HG03521 (cell line): Measurements from ENCODE around the gene HAND1.
A peak's percentile ranks its signal among the peaks of the same experiment; 100 is the strongest.

Experiments used
- ATAC-seq: cut with Tn5 transposase; IDR thresholded peaks from one replicate; pipeline ENCODE4 v1.9.1; 2021; ENCODE audit warnings: mild to moderate bottlenecking, moderate library complexity; ENCODE audit not compliant: unreplicated experiment

Gene HAND1

DNA sequence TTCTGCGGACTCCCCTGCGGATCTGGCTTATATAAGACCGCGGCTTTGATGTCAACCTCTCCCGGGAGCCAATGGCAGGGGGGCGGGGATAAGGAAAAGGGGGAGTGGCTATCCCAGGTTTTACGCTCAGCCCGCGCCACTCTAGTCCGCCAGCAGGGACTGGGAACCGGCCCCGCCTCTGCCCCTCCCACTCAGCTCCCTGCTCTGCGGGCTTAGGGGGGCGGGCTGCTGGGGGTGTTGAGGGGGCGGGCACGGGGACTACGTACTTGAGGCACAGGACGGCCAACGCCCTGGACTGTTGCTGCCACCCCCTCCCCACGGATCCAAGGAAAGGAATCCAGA is at the start of gene HAND1:
TSS of gene HAND1 (minus strand) at position 4 of the 342 bp plus-strand sequence. CDS start 219 bp downstream, outside the sequence.
- ATAC-seq, result no peak

DNA sequence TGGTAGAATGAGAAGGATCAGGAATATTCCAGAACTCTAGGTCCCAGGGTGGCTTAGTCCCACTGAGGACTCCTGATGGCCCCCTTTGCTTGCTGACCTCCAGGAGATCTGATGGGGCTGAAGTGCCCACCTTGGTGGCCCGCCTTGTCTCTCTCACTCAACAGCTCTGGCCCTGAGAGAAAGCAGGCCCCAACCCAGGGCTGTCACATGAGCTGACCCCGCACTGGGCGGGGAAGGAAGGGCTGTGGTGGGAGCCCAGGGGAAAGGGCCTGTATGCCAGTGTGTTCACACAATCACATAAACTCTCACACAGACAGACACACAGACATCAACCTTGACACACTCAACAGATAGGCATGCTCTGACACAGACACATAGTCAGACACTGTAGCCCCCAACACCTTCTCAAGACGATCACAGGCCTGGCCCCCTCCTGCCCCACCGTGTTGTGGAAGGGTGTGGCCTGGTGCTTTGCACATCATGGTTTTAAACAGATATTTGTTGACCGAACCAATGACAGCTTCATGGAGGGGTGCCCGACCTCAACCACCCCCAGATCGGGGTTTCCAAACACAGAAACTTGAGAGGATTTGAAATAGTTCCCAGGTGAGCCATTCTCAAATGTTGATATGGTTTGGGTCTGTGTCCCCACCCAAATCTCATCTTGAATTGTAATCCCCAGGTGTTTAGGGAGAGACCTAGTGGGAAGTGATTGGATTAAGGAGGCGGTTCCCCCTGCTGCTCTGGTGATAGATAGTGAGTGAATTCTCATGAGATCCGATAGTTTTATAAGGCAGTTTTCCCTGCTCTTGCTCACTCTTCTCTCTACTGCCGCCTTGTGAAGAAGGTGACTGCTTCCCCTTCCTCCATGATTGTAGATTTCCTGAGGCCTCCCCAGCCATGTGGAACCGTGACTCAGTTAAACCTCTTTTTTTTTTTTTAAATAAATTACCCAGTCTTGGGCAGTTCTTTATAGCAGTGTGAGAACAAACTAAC is 48.5 kb upstream of the HAND1 start:
- no peak for ATAC-seq

DNA sequence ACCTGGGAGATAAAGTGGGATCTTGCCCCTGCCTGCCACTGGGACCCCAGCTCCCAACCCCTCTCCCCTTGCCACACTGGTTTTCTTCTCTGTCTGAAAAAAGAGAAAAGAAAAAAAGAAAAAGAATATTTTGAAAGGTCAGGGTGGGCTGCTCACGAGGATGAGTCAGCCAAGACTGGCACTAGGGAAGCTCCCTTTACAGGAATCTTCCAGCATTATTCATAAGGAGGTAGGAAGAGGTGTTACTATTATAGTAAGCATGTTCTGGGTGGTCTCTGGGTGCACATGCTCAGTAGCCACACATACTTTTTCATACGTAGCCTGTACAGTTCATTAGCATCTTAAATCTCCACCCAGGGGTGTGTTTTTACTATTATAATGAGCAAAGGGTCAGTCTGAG is 46.8 kb upstream of the HAND1 start:
- no peak for ATAC-seq

DNA sequence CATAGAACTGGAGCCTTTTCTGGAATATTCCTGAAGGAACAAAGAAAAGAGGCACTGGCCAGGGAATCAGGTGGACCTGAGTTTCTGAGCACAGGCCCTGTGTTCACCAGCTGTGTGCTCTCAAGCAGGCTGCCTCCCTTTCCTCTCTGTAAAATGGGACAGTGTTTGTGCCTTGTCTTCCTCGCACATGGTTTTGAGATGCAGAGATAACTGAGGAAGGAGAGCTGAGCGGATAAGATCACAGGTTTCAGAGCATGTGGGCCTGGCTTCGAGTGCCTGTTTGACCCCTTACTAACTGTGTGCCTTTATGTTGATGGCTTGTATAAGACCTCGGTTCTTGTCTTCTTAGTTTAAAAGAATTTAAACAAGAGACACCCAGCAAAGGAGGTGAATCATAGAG is 46.2 kb upstream of the HAND1 start:
- ATAC-seq, result no peak

DNA sequence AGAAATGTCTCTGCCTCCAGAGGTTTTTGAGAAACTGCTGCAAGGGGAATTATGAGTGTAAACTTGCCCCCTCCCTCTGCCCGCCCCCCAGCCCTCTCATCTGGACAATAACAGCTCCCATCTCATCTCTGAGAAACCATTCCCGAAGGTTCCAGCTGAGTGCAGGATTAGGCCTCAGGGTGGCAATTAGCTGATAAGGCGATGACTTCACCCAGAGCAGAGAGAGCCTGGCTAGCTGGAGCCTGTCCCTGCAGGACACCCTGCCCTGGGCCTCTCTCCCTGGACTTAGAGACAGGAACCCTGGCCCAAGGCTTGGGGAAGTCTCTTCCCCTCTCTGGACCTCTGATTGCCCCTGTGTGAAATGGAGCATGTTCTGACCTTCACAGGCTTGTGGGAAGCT is 45.7 kb upstream of the HAND1 start:
- no peak for ATAC-seq

DNA sequence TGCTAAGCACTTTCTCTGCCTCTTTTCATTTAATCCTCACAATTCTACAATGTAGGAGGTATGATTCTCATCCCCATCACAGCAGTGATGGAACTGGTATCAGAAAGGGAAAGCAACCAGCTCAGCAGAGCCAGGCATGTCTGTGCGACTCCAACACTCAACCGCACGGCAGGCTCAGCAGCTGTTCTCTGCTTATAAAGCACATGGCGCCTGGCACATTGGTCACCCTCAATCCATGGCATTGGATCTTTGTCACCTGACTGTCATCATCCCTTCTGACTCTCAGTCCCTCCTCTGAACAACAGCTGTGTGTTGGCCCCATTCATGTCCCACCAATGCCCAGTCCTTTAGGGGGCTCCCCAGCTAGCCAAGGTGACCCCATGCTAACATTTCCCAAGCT is 45.1 kb upstream of the HAND1 start:
- ATAC-seq, result no peak

DNA sequence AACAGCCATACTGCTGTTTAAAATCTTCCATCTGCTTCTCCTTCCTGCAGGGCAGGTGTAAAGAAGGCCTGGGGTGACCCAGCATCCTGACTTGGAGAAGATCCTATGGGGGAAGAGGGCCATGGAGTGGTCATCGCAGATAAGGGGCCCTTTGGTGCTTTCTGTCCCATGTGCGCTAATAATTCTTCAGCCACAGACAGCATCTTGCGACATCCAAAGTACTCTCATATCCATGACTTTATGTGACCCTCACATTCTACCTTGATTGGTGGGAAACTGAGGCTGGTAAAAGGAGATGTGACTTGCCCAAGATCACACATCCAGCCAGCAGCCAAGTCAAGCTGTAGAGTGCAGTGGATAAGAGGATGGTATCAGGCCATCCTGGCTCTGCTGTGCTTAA is 44.3 kb upstream of the HAND1 start:
- ATAC-seq, result no peak

DNA sequence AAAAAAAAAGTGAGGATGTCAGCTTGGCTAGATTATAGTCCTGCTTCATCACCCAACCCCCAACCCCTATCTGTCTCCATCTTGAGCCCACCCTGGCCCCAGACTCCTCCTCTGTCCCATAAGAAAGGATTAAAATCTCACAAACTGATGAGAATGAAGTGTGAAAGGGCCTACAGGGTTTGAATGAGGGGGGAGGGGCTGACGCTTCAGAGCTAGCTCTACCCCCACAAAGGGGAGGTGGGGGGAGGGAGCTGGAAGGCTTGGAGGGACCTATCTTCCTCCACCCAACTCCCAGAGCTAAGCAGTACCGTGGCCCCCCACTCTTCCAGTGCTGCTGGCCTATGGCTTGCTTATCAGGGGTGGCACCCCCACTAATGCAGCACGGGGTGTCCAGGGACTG is 43.7 kb upstream of the HAND1 start:
- ATAC-seq, result no peak

DNA sequence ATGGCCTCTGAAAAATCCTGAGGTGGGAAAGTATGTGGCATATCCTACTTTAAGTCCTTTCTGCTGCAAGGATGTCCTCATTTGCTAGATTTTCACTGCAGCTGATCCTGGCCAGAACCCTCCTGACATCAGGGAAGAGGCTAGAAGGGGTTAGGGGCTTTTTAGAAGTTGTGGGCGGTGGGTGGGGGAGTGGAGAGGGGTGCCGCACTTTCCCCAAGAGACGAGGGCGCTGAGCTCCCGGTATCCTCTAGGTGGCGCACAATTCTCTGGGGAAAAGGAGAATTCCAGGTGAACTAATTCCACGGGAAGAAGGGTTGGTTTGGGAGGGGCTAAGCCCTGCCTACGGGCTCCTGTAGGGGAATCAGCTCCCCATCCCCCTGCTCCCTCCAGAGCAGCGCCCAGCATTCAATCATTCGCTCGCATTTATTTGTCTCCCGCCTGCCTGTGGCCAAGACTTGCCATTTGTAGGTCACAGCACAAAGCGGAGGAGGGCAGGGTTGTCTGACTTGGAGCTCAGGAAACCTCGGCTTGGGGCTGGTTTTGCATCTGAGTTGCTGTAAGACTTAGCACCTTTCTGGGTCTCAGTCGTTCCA is 42.9 kb upstream of the HAND1 start:
- ATAC-seq, result no peak

DNA sequence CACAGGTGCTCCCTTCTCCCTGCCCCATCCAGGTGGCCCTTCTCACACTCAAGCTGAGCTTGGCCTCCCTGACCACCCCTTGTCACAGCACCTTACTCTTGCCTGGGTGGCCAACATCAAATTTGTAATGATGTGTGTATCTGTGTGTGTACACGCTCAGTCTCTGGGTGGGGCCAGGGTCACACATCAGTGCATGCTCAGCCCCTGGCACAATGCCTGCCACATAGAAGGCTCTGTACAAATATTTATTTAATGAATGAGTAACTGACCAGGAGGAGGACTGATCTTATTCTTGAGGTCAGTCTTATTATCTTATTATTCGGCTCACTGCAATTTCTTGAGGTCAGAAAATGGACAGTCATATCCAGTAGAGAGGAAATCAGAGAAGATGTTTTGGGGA is 41.3 kb upstream of the HAND1 start:
- no peak for ATAC-seq

DNA sequence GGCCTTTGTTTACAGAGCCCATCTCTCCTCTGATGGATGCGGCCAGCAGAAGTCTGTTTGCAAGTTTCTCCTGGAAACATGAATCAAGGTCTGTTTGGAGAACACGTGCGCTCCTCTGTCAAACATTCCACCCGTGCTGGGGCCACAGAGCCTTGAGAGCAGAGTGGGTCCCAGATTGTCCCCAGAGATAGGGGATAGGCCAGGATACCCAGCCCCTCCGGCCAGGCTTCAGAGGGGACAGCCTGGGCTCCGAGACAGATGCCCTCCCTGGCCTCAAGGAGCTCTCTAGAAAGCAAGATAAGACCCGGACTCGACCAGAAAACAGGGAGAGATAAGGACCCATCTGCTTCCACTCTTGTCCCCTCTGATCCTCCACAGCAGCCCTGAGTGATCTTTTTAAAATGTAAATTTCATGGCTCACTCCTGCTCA is 40.4 kb upstream of the HAND1 start:
- no peak for ATAC-seq

DNA sequence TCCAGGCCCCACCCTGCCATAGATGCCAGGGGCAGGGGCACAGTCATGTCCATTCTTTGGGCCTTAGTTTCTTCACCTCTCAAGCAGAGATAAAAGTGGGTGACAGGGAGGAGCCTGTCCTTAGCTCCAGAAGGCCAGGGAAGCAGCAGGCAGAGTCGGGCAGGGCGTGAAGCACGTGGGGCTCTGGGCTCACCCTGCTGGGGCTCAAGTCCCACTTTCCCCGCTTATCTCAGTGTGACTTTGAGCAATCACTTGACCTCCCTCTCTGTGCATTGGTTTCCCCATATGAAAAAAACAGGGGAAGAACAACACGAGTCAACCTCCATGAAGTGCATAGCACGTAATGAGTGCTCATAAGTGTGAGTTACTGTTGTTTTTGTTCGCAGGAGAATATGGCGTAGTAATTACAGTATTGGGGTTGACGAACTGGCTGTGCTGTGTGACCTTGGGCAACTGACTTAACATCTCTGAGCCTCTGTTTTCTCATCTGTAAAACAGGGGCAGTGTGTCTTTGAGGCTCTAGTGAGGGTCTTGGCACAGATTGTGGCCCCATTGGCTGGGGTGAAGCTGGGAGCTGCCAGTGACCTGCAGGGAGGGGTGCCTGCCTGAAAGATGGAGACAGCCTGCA is 39.9 kb upstream of the HAND1 start:
- no peak for ATAC-seq

DNA sequence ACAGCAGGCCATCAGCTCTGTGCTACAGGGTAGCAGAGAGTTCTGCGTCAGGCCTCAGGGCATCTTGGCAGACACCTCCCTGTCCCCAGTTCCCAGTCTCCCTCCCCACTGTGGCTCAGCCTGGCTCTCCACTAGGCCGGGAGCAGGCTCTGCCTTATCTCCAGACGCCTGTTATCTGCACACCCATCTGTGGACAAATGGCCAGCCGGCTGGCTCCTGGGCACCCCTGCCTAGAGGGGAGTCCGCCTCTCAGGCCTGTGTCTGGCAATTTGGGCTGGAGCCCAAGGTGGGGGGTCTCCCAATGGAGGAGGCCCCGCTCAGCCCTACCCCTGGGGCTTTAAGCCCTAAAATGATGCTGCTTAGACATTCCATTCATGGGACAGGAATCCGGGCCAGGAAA is 39.2 kb upstream of the HAND1 start:
- no peak for ATAC-seq

DNA sequence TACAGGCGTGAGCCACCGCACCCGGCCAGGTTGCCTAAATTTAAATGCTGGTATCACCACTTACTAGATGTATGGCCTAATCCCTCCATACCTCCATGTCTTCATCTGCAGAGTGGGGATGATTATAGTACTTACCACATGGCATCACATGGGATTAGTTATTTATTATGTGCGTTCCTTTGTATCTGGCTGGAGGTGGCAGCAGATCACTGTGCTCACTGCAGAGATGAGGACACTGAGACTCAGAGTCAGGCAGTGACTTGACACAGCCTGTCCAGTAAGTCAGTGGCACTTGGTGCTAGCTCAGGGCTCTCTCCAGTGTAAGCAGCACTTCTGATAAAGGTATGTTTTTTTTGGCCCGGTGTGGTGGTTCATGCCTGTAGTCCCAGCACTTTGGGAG is 38.4 kb upstream of the HAND1 start:
- no peak for ATAC-seq

DNA sequence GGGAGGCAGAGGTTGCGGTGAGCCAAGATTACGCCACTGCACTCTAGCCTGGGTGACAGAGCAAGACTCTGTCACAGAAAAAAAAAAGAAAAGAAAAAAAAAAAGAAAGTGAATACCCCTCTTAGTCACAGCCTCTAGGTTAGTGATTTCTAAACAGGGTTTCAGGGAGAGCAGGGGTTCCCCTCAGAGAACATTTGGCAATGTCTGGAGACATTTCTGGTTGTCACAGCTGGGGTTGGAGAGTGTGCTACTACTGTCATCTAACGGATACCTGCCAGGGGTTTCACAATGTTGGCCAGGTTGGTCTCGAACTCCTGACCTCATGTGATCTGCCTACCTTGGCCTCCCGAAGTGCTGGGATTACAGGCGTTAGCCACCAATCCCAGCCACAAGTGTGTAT is 37.5 kb upstream of the HAND1 start:
- ATAC-seq, result peak; percentile 73

DNA sequence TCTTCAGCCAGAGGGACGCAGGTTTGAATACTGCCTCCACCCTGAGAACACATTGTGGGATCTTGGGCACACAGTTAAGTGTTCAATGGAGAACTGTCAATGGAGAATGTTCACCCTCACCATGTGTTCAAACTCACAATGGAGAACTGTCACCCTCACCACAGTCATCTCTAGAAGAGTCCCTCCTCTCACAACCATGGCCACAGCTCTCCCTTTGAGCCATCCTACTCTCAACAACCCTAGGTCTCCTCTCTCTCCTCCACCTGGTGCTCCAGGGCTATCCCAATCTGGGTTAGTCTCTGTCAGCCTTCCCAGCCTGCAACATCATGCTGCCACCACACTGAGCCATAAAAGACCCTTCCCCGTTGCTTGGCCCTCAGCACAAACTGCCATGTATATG is 36.3 kb upstream of the HAND1 start:
- ATAC-seq, result no peak

DNA sequence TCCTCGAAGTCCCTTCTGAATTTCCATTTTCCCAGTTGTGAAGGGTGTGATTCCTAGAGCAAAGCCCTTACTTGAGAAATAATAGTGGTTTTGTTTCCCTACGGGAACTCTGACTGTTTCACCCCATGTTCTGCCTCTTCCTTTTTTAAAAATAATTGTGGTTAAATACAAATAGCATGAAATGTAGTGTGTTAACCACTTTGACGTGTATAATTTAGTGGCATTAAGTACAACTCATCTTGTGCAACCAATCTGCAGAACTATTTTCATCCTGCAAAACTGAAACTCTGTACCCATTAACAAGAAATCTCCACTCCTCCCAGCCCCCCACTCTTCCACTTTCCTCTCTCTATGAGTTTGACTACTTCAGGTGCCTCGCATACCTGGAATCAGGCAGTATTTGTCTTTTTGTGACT is 35.6 kb upstream of the HAND1 start:
- ATAC-seq, result no peak

DNA sequence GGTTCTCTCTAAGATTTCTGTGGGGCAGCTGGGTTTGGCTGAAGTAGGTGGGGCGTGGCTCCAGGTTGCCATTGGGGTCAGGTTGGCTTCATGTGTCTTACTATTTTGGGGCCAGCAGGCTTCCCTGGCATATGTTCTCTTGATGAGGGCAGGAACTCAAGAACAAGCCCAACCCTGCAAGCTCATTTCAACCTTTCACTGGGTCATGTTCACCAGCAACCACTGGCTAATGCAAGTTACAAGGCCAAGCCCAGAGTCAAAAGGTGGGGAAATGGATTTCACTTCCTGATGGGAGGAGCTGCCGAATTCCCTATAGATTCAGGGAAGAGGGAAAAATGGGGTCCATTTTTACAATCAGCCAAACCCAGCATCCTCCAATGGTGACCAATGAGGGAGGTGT is 34.0 kb upstream of the HAND1 start:
- ATAC-seq, result no peak

DNA sequence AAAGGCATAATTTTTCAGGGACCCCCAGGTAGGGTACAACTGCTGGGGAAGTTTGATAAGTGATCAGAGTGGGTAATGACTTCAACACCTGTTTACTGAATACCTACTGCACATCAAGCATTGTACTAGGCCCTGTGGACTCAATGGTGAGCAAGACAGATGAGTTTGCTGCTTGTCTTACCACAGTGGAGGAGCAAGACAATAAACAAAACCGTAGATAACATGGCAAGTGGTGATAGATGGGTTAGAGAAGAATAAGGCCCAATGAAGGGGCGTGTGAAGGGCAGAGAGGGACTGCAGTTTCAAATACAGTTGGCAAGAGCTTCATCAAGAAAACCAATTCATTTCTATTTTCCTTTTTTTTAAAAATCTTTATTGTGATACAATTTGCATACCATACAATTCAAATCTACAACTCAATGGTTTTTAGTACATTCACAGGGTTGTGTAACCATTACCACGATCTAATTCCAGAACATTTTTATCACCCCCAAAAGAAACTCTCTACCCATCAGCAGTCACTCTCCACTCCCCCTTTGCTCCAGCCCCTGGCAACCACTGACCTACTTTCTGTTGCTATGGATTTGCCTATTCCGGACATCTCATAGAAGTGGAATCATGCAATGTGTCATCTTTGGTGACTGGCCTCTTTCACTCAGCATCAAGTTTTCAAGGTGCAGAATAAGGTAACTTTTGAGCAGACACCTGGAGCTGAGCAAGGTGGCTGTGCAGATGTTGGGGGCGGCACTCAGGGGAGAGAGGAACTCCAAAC is 31.9 kb upstream of the HAND1 start:
- no peak for ATAC-seq

DNA sequence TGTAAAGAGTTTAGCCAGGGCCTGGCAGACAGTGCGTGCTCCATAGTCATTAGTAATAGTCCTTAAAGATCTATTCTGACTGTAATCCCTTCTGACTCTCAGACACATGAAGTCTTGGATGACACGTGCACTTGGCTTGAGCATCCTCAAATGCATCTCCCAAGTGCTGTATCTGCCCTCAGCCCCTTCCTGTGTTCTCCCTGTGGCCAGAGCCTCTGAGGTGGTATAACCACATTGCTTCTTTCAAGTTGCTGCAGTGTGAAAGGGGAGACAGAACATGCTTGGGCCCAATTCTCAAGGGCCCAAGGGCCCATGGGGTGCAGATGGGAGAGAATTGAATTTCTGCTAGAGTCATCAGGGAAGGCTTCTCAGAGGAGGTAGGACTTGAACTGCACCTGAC is 30.1 kb upstream of the HAND1 start:
- ATAC-seq, result no peak

DNA sequence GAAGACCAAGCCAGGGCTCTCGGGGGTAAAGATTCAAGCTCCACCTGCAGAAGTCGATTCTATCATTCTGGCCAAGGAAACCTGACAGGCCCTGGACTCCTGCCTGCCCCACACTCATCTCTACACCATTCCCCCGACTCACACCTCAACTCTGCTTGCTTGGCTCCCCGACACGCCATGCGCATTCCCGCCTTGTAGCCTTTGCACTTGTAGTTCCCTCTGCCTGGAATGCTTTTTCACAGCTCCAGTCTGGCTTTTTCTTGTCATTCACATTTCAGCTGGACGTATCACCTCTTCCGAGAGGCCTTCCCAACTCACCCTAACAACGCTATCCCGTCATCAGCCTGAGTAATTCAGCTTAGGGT is 28.7 kb upstream of the HAND1 start:
- ATAC-seq, result no peak
